OCI-LY3 (cell line): Measurements from ENCODE around the gene SYT8.

Experiments
- H2AFZ ChIP-seq: fragments of 200-600, 300-600 bp; shearing (Covaris generic); 2 replicates; pipeline ENCODE4 v1.6.0; 2014; ENCODE audit warnings: antibody characterized with exemption, low read depth, low read length
- H3K27ac ChIP-seq: fragments of 200-600, 300-600 bp; sonication (generic); 2 replicates; pipeline ENCODE4 v1.5.1; 2014; ENCODE audit warnings: mild to moderate bottlenecking, low read length, moderate library complexity, mixed read lengths
- H3K27me3 ChIP-seq: fragments of 200-600, 300-600 bp; sonication (generic); 2 replicates; pipeline ENCODE4 v1.6.1; 2014; ENCODE audit warnings: low read depth, low read length, mixed read lengths
- H3K36me3 ChIP-seq: fragments of 200-600, 300-600 bp; sonication (generic); replicated peaks from 2 replicates; pipeline ENCODE3; 2014; ENCODE audit warnings: low read depth, low read length, mixed read lengths
- H3K4me1 ChIP-seq: fragments of 300-600, 200-600 bp; sonication (generic); 2 replicates; pipeline ENCODE4 v1.6.1; 2014; ENCODE audit warnings: low read length, mixed read lengths
- H3K4me2 ChIP-seq: fragments of 200-600, 300-600 bp; sonication (generic); 2 replicates; pipeline ENCODE4 v1.6.1; 2014; ENCODE audit warnings: low read length, mixed read lengths
- H3K4me3 ChIP-seq: fragments of 300-600, 200-600 bp; sonication (generic); 2 replicates; pipeline ENCODE4 v1.5.1; 2014; ENCODE audit warnings: antibody characterized with exemption, mild to moderate bottlenecking, low read length, moderate library complexity
- H3K79me2 ChIP-seq: fragments of 300-600, 200-600 bp; shearing (Covaris generic); 2 replicates; pipeline ENCODE4 v1.6.1; 2014; ENCODE audit warnings: mild to moderate bottlenecking, low read length, mixed read lengths
- H3K9ac ChIP-seq: fragments of 300-600, 200-600 bp; shearing (Covaris generic); 2 replicates; pipeline ENCODE4 v1.6.0; 2014; ENCODE audit warnings: mild to moderate bottlenecking, low read length, moderate library complexity
- H3K9me3 ChIP-seq: fragments of 200-600, 300-600 bp; shearing (Covaris generic); 2 replicates; pipeline ENCODE4 v1.6.1; 2014; ENCODE audit warnings: low read length, mixed read lengths; ENCODE audit not compliant: insufficient read depth
- H4K20me1 ChIP-seq: fragments of 200-600, 300-600 bp; sonication (generic); 2 replicates; pipeline ENCODE4 v1.6.1; 2016; ENCODE audit warnings: low read length, mixed read lengths; ENCODE audit not compliant: insufficient read depth
- EZH2phosphoT487 ChIP-seq: fragments of 200-600 bp; shearing (Covaris generic); IDR thresholded peaks from 2 replicates; pipeline ENCODE4 v1.6.1; 2018; ENCODE audit warnings: antibody characterized with exemption, mixed run types, low read depth
- TF ChIP-seq, protein P1 (sequence below): fragments of 200-600, 300-600 bp; sonication (generic); IDR thresholded peaks from 2 replicates; pipeline ENCODE4 v1.5.1; 2014; ENCODE audit warnings: antibody characterized with exemption, low read length, low read depth

The SYT8 gene

DNA sequence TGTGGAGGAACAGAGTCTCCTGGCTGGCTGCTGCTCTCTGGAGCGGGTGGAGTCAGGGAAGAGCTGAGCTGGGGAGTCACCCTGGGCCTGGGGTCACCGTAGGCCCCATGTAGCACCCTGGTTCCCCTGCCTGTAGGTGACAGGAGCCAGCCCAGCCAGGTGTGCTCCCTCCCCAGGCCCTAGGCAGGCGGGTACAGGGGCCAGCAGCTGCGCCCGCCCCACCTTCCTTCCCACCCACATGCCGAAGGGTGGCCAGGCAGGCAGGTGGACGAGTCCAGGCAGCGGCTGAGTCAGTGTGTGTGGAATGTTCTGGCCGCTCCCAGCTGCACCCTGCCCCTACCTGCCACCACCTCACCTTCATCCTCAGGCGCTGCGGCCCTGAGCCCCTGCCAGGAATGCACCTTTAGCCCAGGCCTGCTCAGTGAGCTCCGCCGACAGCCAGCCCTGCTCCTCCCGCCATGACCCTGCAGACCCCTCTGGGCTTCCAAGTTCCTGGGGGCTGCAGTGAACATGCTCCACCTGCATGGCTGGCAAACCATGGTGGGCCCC lies 654 bp upstream of the SYT8 start:
- Histone ChIP-seq H3K27me3 (peaks cover 58% of the 10 kb centered on the region), H3K36me3 (no peaks in the 10 kb centered on the region), H3K9ac (no peak overlapping the region), H3K4me2 (no peak overlapping the region), H2AFZ (no peak overlapping the region), H3K4me1 (peaks cover 14% of the 10 kb centered on the region), H3K4me3 (no peak overlapping the region), H4K20me1 (no peaks in the 10 kb centered on the region), H3K79me2 (no peaks in the 10 kb centered on the region), H3K9me3 (no peaks in the 10 kb centered on the region), H3K27ac (no peak overlapping the region)
- TF ChIP-seq, protein P1, sequence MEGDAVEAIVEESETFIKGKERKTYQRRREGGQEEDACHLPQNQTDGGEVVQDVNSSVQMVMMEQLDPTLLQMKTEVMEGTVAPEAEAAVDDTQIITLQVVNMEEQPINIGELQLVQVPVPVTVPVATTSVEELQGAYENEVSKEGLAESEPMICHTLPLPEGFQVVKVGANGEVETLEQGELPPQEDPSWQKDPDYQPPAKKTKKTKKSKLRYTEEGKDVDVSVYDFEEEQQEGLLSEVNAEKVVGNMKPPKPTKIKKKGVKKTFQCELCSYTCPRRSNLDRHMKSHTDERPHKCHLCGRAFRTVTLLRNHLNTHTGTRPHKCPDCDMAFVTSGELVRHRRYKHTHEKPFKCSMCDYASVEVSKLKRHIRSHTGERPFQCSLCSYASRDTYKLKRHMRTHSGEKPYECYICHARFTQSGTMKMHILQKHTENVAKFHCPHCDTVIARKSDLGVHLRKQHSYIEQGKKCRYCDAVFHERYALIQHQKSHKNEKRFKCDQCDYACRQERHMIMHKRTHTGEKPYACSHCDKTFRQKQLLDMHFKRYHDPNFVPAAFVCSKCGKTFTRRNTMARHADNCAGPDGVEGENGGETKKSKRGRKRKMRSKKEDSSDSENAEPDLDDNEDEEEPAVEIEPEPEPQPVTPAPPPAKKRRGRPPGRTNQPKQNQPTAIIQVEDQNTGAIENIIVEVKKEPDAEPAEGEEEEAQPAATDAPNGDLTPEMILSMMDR, result no peak
- TF ChIP-seq EZH2phosphoT487, result no peak

DNA sequence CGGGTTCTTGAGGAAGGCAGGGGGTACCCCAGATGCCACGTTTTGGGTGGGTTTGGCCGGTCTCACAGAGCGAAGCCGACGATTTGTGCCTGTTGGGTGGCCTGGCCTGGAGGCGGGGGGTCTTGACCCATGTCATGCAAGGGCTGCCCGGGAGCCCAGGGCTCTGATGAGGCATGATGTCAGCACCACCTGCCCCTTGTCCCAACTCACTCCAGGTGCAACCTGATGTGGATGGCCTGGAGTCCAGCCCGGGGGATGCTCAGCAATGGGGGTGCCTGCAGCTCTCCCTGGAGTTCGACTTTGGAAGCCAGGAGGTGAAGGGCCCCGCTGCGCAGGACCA lies 851 bp downstream of the SYT8 start:
- Histone ChIP-seq H2AFZ (no peak overlapping the region), H4K20me1 (no peaks in the 10 kb centered on the region), H3K9ac (no peak overlapping the region), H3K36me3 (no peaks in the 10 kb centered on the region), H3K27ac (no peak overlapping the region), H3K4me1 (peaks cover 28% of the 10 kb centered on the region), H3K4me3 (no peak overlapping the region), H3K79me2 (no peaks in the 10 kb centered on the region), H3K27me3 (peaks cover 44% of the 10 kb centered on the region), H3K9me3 (no peaks in the 10 kb centered on the region), H3K4me2 (no peak overlapping the region)
- TF ChIP-seq, protein P1, result no peak
- TF ChIP-seq EZH2phosphoT487, result no peak

DNA sequence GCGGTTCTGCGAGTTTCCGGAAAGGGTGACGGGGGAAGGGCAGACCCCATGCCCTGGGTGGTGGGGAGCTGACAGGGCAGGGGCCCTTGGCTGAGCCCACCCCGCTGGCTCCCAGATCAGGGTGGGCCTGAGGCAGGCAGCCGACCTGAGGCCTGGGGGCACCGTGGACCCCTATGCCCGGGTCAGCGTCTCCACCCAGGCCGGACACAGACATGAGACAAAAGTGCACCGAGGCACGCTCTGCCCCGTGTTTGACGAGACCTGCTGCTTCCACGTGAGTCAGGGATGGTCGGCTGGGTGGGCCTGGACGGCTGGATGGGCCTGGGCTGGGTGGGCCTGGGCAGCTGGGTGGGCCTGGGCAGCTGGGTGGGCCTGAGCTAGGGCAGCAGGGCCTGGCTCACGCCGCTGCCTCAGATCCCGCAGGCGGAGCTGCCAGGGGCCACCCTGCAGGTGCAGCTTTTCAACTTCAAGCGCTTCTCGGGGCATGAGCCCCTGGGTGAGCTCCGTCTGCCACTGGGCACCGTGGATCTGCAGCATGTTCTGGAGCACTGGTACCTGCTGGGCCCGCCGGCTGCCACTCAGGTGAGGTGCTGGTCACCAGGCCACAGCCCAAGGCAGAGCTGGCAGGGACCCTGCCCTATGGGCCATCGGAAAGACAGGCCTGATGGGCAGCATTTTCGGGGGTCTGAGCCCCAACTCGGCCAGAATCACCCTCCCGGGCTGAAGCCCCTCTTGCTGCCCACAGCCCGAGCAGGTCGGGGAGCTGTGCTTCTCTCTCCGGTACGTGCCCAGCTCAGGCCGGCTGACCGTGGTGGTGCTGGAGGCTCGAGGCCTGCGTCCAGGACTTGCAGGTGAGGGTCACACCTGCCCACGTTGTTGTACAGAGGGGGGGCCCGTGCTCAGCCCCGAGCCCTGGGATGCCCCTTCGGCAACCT lies 1.5 kb downstream of the SYT8 start:
- Histone ChIP-seq H3K4me3 (no peak overlapping the region), H3K79me2 (no peaks in the 10 kb centered on the region), H3K27me3 (peaks cover 41% of the 10 kb centered on the region), H2AFZ (no peak overlapping the region), H3K4me2 (no peak overlapping the region), H4K20me1 (no peaks in the 10 kb centered on the region), H3K9me3 (no peaks in the 10 kb centered on the region), H3K27ac (no peak overlapping the region), H3K4me1 (peaks cover 34% of the 10 kb centered on the region), H3K9ac (no peak overlapping the region), H3K36me3 (no peaks in the 10 kb centered on the region)
- TF ChIP-seq EZH2phosphoT487, result no peak
- TF ChIP-seq, protein P1, result no peak
